Right lobe of liver (tissue), 6 donors: ENCODE measurements around the gene OR5AC2. TPM values are rescaled to one million over a fixed set of nuclear protein-coding genes. Genes with fewer than 3 reads are reported as not detected.

Experiments used
- ATAC-seq, 4 donors: fragments of 200-7000 bp; cut with Tn5 transposase; one replicate each; pipeline ENCODE4 v1.9.1; 2020; ENCODE audit warnings: mild to moderate bottlenecking in 4 of 4, moderate library complexity in 4 of 4
- DNase-seq, 3 donors: peaks; one replicate each; pipeline ENCODE4 v3.0.0-alpha.2; 2020
- H3K27ac ChIP-seq, 3 donors: fragments of 200-600 bp; one replicate each; pipeline ENCODE4 v1.8.0; 2022
- H3K27me3 ChIP-seq, 2 donors: fragments of 200-600 bp; one replicate each; pipeline ENCODE4 v1.8.0; 2022
- H3K36me3 ChIP-seq, 4 donors: fragments of 200-600 bp; sonication (generic) in 1 of 4; one replicate each; pipeline versions ENCODE4 v1.5.1 to v1.8.0; 2017 to 2022; ENCODE audit warnings: control low read depth in 1 of 4
- H3K4me1 ChIP-seq, 4 donors: fragments of 200-600 bp; sonication (generic) in 1 of 4; one replicate each; pipeline versions ENCODE4 v1.5.1 to v1.8.0; 2017 to 2022; ENCODE audit warnings: control low read depth in 1 of 4
- H3K4me3 ChIP-seq, 3 donors: fragments of 200-600 bp; one replicate each; pipeline ENCODE4 v1.8.0; 2022
- H3K9me3 ChIP-seq, 4 donors: fragments of 200-600 bp; sonication (generic) in 1 of 4; one replicate each; pipeline versions ENCODE4 v1.5.1 to v1.8.0; 2017 to 2022; ENCODE audit warnings: control low read depth in 1 of 4
- CTCF ChIP-seq, 4 donors: fragments of 200-600 bp in 3 of 4; fragments of 450-650 bp in 1 of 4; IDR thresholded peaks; one replicate each; pipeline versions ENCODE4 v1.5.1 to v1.8.0; 2016 to 2022; ENCODE audit warnings: antibody characterized with exemption in 4 of 4, mild to moderate bottlenecking in 2 of 4
- POLR2A ChIP-seq: fragments of 450-650 bp; IDR thresholded peaks from one replicate; pipeline ENCODE4 v1.6.1; 2017; ENCODE audit warnings: antibody characterized with exemption, mild to moderate bottlenecking
- WGBS: methylation state at CpG from one replicate; pipeline ENCODE4 v1.1.6; 2018; ENCODE audit warnings: low coverage, low lambda C conversion rate; ENCODE audit not compliant: insufficient coverage; ENCODE audit errors: missing lambda C conversion rate; 5-methylcytosine and 5-hydroxymethylcytosine counted together
- intact Hi-C, 2 donors: fragments of 100-400 bp; cut with DNase I; formaldehyde crosslinking; loops; one replicate each; pipeline versions ENCODE4 v1.11.2 to v1.14.1; 2022
- long read RNA-seq: library from polyadenylated mRNA; unstranded; transcript quantifications from one replicate; pipeline ENCODE4 v2.0.0, GENCODE V29; 2019
- total RNA-seq, 6 experiments: library from RNA; depleted of rRNA in 2 of 6; stranded (reverse); fragments of >200 nt in 2 of 6; fragmentation: NEBNext Ultra II Directional in 3 of 6; extraction: Animal tissue kit (Norgen Biotek cat#: 25700) in 3 of 6; gene quantifications; one replicate each; pipeline versions ENCODE4 v1.1.0 to v1.2.4, GENCODE V29; 2016 to 2023
- donor health status: DM: no; HTN: yes; CAD: no.
- donor health status: DM: no; HTN: no; CAD: no.
- donor health status: DM: no; HTN: no; CAD: no.
- donor health status: DM: no; HTN: yes; CAD: no.
- donor health status: DM: no; HTN: yes; CAD: no.

OR5AC2 gene
- not detected for total RNA-seq
- long read RNA-seq, result 0 reads

GRCh38 chr3:98086873-98087272, at the start of gene OR5AC2:
OR5AC2 (plus strand) TSS chr3:98087173; CDS start chr3:98087173, 0 bp downstream.
- H3K27me3 ChIP-seq, result no peaks in the 10 kb centered on the region
- intact Hi-C loops, result no loop called here
- no peak within 1 kb of the TSS for H3K27ac ChIP-seq
- no peaks in the 10 kb centered on the region for H3K4me1 ChIP-seq
- DNase-seq (no peak), ATAC-seq (no peak)
- no peaks in the 10 kb centered on the region for H3K36me3 ChIP-seq
- no peak within 1 kb of the TSS for H3K4me3 ChIP-seq
- no peaks in the 10 kb centered on the region for H3K9me3 ChIP-seq
- TF ChIP-seq POLR2A (no peak), CTCF (IDR thresholded peaks at IDR 0.05) (no peak)
- 51% methylated on average over 4 of the region's 4 CpGs for WGBS

GRCh38 chr3:98038286-98038685, 48.7 kb upstream of the OR5AC2 start:
- Histone ChIP-seq H3K27me3 (peaks cover 0 to 6% of the 10 kb centered on the region in 2 donors), H3K27ac (no peak overlapping the region)

GRCh38 chr3:98038876-98039275, 48.1 kb upstream of the OR5AC2 start:
- DNase-seq (no peak), ATAC-seq (no peak)
- Histone ChIP-seq H3K27ac (no peak overlapping the region), H3K9me3 (no peaks in the 10 kb centered on the region), H3K27me3 (peaks cover 0 to 6% of the 10 kb centered on the region in 2 donors), H3K36me3 (no peaks in the 10 kb centered on the region), H3K4me1 (no peaks in the 10 kb centered on the region), H3K4me3 (no peak overlapping the region)
- 57% methylated on average over 3 of the region's 3 CpGs for WGBS
- intact Hi-C loops, result no loop called here
- TF ChIP-seq CTCF (IDR thresholded peaks at IDR 0.05), result no peak
- no peak for TF ChIP-seq POLR2A

More at GRCh38 chr3:98038286-98038685, 48.7 kb upstream of the OR5AC2 start:
- no peak for DNase-seq
- ATAC-seq, result no peak
- Histone ChIP-seq H3K4me1 (no peaks in the 10 kb centered on the region), H3K9me3 (no peaks in the 10 kb centered on the region), H3K4me3 (no peak overlapping the region), H3K36me3 (no peaks in the 10 kb centered on the region)
- TF ChIP-seq CTCF (IDR thresholded peaks at IDR 0.05) (no peak), POLR2A (no peak)
- 52% methylated on average over 3 of the region's 3 CpGs for WGBS
- intact Hi-C loops, result no loop called here

GRCh38 chr3:98039322-98040024, 47.5 kb upstream of the OR5AC2 start:
- DNase-seq, result peak in 2 of 3 donors; percentile 21 to 49
- WGBS, result 11% methylated on average over 13 of the region's 13 CpGs
- Histone ChIP-seq H3K4me3 (peak overlapping the region in 2 of 3 donors; percentile 4 to 31), H3K9me3 (no peaks in the 10 kb centered on the region), H3K27me3 (peaks cover 0 to 6% of the 10 kb centered on the region in 2 donors), H3K27ac (no peak overlapping the region), H3K36me3 (no peaks in the 10 kb centered on the region), H3K4me1 (no peaks in the 10 kb centered on the region)
- TF ChIP-seq CTCF (IDR thresholded peaks at IDR 0.05), result peak; percentile 82 to 92 (median 86)
- TF ChIP-seq POLR2A, result no peak
- ATAC-seq, result peak; percentile 99 to 100 (median 99)
- intact Hi-C loops, result loop anchor here (5.0 to 10.0 kb wide), 2 partner anchors 285 to 288 kb away; no protein-coding TSS in a partner anchor
